Astrocyte of the cerebellum (primary cell): ENCODE data around the gene TPSAB1.
"Not testable (repeated sequence)": the region's sequence is repeated elsewhere in the genome, so short reads cannot be mapped to it uniquely, and the experiment has no call there.

Source experiments
- DNase-seq: peaks from one replicate; pipeline ENCODE4 v3.0.0-alpha.2; 2011; ENCODE audit warnings: low read depth
- H3K4me3 ChIP-seq: 2 replicates; pipeline ENCODE4 v1.5.1; 2011; ENCODE audit warnings: mild to moderate bottlenecking, low read depth, low read length, moderate library complexity
- in situ Hi-C: cut with HindIII; loops from 2 replicates; pipeline ENCODE4 v1.10.0; 2017; ENCODE audit warnings: low sequenced_read_pairs
- TF ChIP-seq, protein P1 (sequence below): IDR thresholded peaks from 2 replicates; pipeline ENCODE4 v1.5.1; 2012; ENCODE audit warnings: low read length, low read depth, moderate library complexity, mild to moderate bottlenecking; ENCODE audit errors: missing control alignments

The TPSAB1 gene

DNA sequence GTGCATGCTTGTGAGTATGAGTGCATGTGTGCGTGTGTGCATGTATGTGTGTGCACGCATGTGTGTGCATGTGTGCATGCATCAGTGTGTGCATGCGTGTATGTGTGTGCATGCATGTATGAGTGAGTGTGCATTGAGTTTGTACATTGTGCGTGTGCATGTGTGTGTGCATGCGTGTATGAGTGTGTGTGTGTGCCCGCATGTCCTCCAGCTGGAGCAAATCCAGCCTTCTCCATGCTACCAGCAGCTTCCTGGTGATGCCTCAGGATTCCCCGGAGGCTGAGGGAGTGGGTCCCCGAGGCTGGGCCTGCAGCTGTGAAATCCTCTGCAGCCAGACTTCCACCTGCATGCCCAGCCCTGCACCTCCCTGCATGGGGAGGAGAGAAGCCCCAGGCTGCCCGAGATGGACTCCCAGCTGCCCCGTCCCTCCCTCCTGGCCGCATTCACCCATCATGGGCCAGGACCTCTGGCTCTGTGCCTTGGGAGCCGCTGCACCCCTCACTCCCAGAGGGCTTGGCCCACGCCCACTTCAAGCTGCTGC, 24.7 kb downstream of the TPSAB1 start:
- TF ChIP-seq, protein P1, sequence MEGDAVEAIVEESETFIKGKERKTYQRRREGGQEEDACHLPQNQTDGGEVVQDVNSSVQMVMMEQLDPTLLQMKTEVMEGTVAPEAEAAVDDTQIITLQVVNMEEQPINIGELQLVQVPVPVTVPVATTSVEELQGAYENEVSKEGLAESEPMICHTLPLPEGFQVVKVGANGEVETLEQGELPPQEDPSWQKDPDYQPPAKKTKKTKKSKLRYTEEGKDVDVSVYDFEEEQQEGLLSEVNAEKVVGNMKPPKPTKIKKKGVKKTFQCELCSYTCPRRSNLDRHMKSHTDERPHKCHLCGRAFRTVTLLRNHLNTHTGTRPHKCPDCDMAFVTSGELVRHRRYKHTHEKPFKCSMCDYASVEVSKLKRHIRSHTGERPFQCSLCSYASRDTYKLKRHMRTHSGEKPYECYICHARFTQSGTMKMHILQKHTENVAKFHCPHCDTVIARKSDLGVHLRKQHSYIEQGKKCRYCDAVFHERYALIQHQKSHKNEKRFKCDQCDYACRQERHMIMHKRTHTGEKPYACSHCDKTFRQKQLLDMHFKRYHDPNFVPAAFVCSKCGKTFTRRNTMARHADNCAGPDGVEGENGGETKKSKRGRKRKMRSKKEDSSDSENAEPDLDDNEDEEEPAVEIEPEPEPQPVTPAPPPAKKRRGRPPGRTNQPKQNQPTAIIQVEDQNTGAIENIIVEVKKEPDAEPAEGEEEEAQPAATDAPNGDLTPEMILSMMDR, result no peak
- DNase-seq, result no peak
- no peak overlapping the region for H3K4me3 ChIP-seq
- in situ Hi-C loops, result no loop called here

DNA sequence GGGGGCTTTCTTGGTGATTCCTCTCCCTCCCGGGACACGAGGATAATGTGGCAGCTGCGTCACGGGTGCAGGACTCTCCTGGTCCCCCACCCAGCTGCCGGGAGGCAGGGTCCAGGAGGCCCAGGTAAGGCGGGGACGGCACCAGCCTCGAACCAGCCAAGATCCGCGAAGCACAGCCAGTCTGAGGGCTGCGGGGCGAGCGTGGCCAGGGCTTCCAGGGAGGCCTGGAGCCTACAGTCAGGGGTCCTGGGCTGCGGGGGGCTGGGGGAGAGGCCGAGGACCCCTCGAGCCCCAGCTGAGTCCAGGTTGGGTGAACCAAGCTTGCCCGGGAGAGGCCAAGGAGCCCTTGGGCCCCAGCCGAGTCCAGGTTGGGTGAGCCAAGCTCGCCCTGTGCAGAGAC, 25.3 kb downstream of the TPSAB1 start:
- no peak for DNase-seq
- TF ChIP-seq, protein P1, result no peak
- in situ Hi-C loops, result no loop called here
- no peak overlapping the region for H3K4me3 ChIP-seq

DNA sequence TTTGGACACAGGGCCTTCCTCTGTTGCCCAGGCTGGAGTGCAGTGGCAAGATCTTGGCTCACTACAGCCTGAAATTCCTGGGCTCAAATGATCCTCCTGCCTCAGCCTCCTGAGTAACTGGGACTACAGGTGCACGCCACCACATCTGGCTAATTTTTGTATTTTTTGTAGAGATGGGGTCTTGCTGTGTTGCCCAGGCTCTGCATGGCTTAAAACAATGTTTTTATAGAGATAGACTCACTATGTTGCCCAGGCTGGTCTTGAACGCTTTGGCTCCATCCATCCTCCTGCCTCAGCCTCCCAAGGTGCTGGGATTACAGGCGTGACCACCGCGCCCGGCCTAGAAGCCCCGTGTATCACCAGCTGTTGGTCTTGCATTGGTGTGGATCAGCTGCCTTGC, 28.9 kb downstream of the TPSAB1 start:
- in situ Hi-C loops, DNase-seq, H3K4me3 ChIP-seq: not testable (repeated sequence)

DNA sequence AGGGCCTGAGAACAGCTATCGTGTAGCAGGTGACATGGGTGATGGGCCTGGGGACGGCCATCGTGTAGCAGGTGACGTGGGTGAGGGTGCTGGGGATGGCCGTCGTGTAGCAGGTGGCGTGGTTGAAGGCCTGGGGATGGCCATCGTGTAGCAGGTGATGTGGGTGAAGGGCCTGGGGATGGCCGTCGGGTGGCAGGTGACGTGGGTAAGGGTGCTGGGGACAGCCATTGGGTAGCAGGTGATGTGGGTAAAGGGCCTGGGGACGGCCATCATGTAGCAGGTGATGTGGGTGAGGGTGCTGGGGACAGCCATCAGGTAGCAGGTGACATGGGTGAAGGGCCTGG, 30.8 kb downstream of the TPSAB1 start:
- H3K4me3 ChIP-seq, result no peak overlapping the region
- TF ChIP-seq, protein P1, result no peak
- in situ Hi-C loops, result no loop called here
- no peak for DNase-seq

DNA sequence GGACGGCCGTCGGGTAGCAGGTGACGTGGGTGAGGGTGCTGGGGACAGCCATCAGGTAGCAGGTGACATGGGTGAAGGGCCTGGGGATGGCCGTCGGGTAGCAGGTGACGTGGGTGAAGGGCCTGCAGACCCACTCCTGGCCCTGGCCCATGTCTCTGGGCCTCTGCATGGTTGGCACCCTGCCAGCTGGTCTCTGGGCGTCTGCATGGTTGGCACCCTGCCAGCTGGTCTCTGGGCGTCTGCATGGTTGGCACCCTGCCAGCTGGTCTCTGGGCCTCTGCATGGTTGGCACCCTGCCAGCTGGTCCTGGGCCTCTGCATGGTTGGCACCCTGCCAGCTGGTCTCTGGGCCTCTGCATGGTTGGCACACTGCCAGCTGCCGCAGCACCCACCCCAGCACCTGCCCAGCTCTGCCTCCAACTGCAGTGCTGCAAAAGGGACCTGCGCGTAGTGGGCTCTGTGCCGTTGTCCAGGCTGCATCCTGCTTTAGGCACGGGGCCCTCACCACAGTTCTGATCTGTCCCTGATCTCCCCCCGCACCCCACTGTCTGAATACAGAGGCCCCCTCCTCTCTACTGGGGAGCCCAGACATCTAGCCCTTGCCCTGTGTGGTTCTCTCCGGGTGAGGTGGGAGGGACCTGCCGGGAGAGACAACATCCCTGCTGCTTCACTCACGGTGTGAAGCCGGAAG, 31.4 kb downstream of the TPSAB1 start:
- in situ Hi-C loops, DNase-seq, H3K4me3 ChIP-seq: not testable (repeated sequence)

DNA sequence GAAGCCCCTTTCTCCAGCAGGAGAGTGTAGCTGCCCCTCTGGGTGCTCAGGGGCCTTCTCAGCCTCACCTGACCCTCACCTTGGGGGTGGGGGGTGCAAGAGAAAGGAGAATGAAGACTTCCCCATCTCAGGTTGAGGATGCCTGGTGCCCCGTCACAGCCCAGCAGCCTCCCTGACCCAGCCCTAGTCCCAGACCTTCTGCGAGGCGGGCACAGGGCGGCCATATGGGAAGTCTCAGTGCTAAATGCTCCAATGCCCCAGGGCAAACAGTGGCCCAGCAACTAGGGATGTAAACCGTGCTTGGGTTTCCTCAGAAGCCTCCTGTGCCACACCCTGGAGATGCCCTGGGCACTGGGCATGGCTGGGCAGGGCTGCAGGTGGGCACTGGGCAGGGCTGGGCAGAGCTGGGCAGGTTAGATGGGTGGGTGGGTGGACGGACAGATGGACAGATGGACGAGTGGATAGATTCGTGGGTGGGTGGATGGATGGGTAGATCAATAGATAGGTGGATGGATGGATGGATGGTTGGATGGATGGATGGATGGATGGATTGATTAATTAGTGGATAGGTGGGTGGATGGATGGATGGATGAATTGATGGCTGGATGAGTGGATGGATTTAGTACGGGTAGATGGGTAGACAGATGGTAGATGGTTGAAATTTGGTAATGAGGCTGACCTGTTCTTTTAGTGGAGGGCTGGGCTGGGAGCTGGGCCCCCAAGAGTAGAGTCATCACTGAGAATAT, 32.1 kb downstream of the TPSAB1 start:
- in situ Hi-C loops, result no loop called here
- no peak overlapping the region for H3K4me3 ChIP-seq
- TF ChIP-seq, protein P1, result no peak
- no peak for DNase-seq

DNA sequence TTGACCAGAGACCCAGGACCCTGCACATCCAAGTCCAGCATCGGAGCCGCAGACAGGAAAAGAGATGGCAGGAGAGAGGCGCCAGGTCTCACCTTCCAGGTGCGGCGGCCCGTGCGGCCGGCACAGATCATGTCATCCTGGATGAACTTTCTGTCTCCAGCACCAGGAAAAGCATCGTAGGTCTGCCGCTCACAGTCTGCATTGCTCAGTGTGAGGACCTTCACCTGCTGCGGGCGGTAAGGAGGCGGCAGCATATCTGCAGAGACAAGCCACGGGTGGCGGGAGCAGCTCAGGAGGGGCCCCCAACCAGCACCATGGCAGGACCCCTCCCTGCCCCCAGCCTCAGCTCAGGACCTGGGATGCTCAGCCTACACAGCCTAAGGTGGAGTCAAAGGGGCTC, 33.3 kb downstream of the TPSAB1 start:
- TF ChIP-seq, protein P1, result no peak
- in situ Hi-C loops, result no loop called here
- no peak for DNase-seq
- H3K4me3 ChIP-seq, result no peak overlapping the region
